ENCODE measurements around the gene ZKSCAN1. TPM values are rescaled to one million over a fixed set of nuclear protein-coding genes. Genes with fewer than 3 reads are reported as not detected.
"Not testable (repeated sequence)": the region's sequence is repeated elsewhere in the genome, so short reads cannot be mapped to it uniquely, and the experiment has no call there.

The ZKSCAN1 gene
- 10.2 and 10.7 TPM in 2 replicates for total RNA-seq (2014; rRNA removed; shearing (Covaris generic))

DNA sequence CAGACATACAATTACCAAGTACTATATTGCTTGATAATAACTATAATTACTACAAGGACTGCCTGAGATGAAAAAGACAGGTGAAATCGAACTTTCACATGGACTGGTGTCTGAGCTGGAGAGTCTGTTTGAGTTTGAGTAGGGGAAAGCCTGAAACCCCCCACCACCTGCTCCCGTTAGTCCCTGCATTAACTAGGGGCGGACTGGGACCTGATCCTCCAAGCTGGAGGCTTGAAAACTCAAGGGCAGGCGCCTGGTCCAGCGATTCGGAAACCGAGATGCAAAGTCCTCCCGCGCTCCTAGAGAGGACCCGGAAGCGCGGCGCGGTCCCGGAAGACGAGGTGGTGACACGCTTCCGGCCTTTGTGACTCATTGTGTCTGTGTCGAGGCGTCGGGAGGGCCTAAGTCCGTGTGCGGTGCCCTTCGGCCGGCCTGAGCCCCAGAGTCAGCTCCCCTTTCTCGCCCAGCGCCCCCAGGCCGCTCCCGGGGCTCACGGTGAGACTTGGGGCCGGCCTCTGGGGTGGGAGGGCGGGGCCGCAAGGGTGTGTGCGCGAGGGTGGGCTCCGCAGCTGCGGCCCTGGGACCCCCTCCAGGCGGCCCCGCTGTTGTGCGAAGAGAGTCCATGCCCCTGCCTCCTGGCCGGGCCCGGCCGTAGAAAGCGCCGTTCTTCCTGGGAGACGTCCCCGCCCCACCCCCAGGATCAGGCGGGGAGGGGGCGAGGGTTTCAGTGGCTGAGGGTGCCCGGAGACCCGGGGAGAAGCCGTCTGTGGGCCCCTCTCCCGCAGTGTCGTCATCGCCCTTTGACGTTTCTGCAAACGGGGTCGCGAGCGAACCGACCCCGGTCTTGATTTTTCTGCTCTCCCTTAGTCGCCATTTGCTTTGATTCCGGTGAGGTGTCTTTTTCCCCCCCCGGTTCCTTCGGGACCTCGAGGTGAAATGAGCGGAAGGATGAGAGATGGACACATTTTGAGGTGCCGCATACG is at the start of gene ZKSCAN1:
Gene ZKSCAN1 (plus strand): TSS at position 365 of the 983 bp plus-strand sequence. CDS start 7,911 bp downstream, outside the sequence.
- DNase-seq (ENCODE audit: low read depth): peak; percentile 93

GRCh38 chr7:99969298-99969697 is 46.1 kb upstream of the ZKSCAN1 start:
- no peak for DNase-seq (ENCODE audit: low read depth)

GRCh38 chr7:99969813-99970212 is 45.6 kb upstream of the ZKSCAN1 start:
- DNase-seq (ENCODE audit: low read depth): not testable (repeated sequence)

GRCh38 chr7:99971242-99971641 is 44.2 kb upstream of the ZKSCAN1 start:
- DNase-seq (ENCODE audit: low read depth): no peak

GRCh38 chr7:99973817-99974216 is 41.6 kb upstream of the ZKSCAN1 start:
- not testable (repeated sequence) for DNase-seq (ENCODE audit: low read depth)

- DNase-seq (ENCODE audit: low read depth): no peak
These were observed 40.7 kb upstream of the ZKSCAN1 start for GRCh38 chr7:99974681-99975080.

DNA sequence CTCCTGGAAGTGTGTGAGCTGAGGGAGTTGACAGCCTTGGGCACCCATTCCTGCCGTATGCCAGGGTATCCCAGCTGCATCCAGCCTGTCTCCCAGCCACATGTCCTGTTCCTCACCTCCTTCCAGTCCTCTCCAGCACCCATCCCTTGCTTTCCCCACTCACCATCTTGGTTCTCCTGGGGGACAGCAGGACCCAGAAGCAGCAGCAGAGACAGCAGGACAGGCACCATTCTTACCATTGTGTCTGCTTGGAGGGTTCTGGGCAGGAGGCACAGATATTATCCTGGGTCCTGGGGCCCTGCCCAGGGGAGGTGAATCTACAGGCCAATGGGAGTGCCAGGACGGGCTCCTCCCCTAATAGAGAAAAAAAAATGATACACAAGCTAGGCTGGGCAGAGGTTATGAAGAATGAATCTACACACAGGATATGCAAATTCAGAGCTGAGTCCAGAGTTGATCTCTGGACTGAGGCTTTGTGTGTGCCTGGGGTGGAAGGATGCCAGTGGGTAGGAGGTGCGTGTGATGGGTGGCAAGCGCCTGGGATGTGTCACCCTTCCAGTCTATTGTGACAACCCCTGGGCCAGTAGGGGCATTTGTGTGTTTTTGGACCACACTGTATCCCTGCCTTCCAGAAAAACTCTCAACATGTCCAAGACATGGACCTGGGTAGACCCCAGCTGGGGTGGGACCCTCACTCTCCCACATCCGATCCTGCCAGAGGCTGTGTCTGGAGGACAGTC is 39.4 kb upstream of the ZKSCAN1 start, which contains the start of gene AZGP1:
Gene AZGP1 (minus strand): TSS at position 250 of the 740 bp plus-strand sequence. CDS start 11 bp downstream, at position 239.
- peak; percentile 52 for DNase-seq (ENCODE audit: low read depth)

DNA sequence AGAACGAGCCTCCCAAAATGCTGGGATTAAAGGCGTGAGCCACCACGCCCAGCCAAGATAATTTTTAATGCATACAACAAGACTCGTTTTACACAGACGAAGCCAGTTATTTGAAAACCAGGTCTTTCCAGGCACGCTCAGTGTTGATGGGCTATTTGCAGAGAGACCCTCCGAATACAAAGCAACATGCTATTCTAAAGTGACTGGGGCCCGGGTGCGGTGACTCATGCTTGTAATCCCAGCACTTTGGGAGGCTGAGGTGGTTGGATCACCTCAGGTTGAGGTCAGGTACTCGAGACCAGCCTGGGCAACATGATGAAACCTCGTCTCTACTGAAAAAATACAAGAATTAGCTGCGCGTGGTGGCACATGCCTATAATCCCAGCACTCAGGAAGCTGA is 38.8 kb upstream of the ZKSCAN1 start:
- DNase-seq (ENCODE audit: low read depth): no peak

- not testable (repeated sequence) for DNase-seq (ENCODE audit: low read depth)
These were observed 35.6 kb upstream of the ZKSCAN1 start for GRCh38 chr7:99979814-99980225.

DNA sequence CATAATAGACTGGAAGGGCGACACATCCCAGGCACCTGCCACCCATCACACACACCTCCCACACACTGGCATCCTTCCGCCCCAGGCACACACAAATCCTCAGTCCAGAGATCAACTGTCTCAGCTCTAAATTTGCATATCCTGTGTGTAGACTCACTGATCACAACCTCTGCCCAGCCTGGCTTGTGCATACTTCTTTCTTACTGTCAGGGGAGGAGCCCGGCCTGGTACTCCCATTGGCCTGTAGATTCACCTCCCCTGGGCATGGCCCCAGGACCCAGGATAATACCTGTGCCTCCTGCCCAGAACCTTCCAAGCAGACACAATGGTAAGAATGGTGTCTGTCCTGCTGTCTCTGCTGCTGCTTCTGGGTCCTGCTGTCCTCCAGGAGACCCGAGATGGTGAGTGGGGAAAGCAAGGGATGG is 34.9 kb upstream of the ZKSCAN1 start:
- not testable (repeated sequence) for DNase-seq (ENCODE audit: low read depth)

- DNase-seq (ENCODE audit: low read depth): not testable (repeated sequence)
These were observed 34.3 kb upstream of the ZKSCAN1 start for GRCh38 chr7:99981066-99981465.

DNA sequence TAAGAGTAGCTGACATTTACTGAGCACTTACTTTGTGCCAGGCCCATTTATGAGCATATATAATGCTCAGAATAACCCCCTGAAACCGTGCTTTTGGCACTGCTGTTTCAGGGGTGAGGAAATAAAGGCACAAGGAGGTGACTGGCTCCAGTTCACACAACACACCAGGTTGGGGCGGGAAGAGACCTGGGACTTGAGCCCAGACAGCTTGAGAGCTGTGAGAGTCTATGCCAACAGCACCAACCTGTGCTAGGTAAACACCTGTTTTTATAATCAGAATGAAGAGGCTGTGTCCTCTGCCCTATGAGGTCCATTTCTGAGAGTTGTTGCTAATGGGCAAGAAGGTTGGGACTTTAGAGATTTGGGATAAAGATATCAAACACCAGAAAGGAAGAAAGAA is 30.8 kb upstream of the ZKSCAN1 start:
- no peak for DNase-seq (ENCODE audit: low read depth)

DNA sequence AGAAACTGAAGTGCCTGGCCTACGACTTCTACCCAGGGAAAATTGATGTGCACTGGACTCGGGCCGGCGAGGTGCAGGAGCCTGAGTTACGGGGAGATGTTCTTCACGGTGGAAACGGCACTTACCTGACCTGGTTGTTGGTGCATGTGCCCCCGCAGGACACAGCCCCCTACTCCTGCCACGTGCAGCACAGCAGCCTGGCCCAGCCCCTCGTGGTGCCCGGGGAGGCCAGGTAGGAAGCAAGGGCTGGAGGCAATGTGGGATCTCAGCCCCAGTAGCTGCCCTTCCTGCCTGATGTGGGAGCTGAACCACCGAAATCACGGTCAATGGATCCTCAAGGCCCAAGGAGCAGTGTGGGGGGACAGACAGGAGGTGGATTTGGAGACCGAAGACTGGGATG is 28.1 kb upstream of the ZKSCAN1 start:
- DNase-seq (ENCODE audit: low read depth): not testable (repeated sequence)

DNA sequence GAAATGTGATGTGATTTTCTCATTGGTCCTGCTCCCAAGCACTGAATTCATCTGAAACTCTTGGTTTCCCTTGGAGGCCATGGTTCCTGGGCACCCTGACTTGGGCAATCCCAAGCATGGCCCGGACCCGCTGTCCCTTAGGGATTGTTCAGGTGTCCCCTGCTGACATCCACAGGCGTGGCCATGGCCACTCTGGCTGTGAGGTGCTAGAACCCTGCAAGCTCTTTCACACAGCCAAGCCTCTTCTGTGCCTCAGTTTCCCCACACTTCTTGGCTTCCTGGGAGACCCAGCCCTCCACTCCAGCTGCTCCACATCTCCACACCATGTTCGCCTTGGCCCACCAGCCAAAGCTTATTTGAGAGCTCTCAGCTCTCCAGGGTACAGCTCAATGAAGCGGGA is 27.6 kb upstream of the ZKSCAN1 start:
- no peak for DNase-seq (ENCODE audit: low read depth)

DNA sequence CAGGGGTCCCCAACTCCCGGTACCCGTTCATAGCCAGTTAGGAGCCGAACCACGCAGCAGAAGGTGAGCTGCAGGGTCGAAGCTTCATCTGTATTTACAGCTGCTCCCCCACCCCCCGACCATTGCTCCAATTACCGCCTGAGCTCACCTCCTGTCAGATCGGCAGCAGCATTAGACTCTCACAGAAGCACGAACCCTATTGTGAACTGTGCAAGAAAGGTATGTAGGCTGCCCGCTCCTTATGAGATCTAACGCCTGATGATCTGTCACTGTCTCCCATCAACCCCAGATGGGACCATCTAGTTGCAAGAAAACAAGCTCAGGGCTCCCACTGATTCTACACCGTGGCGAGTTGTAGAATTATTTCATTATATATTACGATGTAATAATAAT is 24.9 kb upstream of the ZKSCAN1 start:
- no peak for DNase-seq (ENCODE audit: low read depth)

GRCh38 chr7:99991543-99991942 is 23.9 kb upstream of the ZKSCAN1 start:
- DNase-seq (ENCODE audit: low read depth): not testable (repeated sequence)

- no peak for DNase-seq (ENCODE audit: low read depth)
These were observed 22.9 kb upstream of the ZKSCAN1 start for GRCh38 chr7:99992330-99993038.

- no peak for DNase-seq (ENCODE audit: low read depth)
These were observed 20.6 kb upstream of the ZKSCAN1 start for GRCh38 chr7:99994819-99995218.

DNA sequence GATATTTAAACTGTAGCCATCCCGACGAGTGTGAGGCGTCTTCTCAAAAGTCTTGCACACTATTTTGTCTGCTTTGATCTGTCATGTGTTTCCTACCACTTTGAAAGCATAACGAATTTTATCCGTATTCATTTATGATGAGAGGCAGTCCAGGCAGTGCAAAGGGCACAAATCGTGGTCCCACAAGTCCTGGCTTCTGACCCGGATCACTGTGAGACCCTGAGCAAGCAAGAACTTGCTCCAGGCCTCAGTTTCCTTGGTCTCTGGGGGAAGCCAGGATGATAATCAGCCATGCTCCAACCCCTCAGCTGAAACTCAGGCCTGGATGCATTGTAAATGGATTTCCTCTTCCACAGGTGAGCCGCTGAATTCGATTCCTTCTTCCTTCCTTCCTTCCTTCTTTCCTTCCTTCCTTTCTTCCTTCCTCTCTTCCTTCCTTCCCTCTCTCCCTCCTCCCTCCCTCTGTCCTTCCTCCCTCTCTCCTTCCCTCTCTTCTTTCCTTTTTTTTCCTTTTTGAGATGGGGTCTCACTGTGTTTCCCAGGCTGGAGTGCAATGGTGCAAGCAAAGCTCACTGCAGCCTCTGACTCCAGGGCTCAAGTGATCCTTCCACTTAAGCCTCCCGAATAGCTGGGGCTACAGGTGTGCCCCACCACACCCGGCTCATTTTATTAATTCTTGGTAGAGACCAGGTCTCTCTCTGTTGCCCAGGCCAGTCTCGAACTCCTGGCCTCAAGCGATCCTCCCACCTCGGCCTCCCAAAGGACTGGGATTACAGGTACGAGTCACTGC is 18.4 kb upstream of the ZKSCAN1 start:
- DNase-seq (ENCODE audit: low read depth): no peak

DNA sequence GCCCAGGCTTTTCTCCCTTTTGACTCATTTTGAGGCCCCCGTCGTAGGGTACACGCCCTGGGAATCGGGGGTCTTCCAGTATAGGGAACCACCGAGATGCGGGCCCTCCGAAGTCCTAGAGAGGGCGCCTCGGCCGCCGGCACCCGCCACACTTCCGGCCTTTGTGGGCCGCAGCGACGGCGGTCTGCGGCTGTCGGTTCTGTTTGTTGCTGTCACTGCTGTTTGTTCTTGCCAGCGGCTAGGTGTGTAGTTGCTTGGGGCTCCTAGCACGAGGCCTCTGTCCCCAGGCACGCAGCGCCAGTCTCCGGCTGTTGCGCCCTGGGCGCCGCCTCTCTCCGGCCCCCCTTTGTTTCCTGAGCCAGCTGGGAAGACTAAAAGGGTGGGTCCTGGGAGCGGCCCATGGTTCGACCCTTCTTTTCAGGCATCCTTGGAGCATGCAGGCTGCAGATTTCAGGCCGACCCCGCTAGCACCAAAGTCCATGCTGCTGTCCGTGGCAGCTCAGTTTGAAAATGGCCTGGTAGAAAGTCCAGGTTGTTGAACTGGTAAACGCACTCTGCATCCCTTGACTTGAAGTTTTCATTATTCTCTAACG is 17.8 kb upstream of the ZKSCAN1 start:
- DNase-seq (ENCODE audit: low read depth): peak; percentile 45
